ENCODE data around the gene IL2RA. TPM values are rescaled to one million over a fixed set of nuclear protein-coding genes. Genes with fewer than 3 reads are reported as not detected.

IL2RA gene
- total and polyA plus RNA-seq, 9 of the 15 experiments (the other 6 are each of a cell fraction or from before 2014, with no cell fraction given) = 0.95 TPM; not detected in 8

DNA sequence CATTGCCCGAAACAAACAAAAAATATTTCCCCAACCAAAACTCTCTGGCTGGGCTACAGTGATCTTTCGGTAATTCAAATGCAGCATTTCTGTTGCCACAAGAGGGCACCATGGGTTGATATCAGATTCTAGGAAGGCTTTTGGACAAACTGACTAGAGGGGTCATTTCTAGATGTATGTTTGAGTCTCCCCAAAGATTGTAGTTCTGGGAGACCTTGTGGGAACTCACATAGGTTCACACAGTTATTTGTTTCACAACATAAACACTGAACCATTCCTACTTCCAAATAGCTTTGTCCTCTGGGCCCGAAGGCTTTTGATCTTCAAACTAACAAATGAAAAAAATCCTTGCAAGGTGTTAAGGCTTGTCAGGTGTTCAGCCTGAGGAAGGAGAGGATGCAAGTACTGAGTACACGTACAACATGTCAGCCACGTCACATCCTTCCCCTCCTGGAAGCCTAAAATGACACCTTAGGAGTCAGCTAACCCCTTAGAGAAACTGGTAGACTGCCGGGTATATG, 47.9 kb downstream of the IL2RA start (continued):
- no peak for TF ChIP-seq ZNF124 (CRISPR knock-in tag; IDR thresholded peaks at IDR 0.05)
- TF ChIP-seq SMC3 (conservative IDR thresholded peaks at IDR 0.05; ENCODE audit: insufficient read depth, low read depth, low read length) = peak; percentile 49
- TF ChIP-seq, protein P1, sequence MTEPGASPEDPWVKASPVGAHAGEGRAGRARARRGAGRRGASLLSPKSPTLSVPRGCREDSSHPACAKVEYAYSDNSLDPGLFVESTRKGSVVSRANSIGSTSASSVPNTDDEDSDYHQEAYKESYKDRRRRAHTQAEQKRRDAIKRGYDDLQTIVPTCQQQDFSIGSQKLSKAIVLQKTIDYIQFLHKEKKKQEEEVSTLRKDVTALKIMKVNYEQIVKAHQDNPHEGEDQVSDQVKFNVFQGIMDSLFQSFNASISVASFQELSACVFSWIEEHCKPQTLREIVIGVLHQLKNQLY (CRISPR knock-in tag; conservative IDR thresholded peaks at IDR 0.05) = no peak
- TF ChIP-seq HMG20B (CRISPR knock-in tag; IDR thresholded peaks at IDR 0.05) = no peak
- no peak for TF ChIP-seq SRSF9 (IDR thresholded peaks at IDR 0.05; ENCODE audit: borderline replicate concordance, low read depth, low read length)
- TF ChIP-seq, protein P2, sequence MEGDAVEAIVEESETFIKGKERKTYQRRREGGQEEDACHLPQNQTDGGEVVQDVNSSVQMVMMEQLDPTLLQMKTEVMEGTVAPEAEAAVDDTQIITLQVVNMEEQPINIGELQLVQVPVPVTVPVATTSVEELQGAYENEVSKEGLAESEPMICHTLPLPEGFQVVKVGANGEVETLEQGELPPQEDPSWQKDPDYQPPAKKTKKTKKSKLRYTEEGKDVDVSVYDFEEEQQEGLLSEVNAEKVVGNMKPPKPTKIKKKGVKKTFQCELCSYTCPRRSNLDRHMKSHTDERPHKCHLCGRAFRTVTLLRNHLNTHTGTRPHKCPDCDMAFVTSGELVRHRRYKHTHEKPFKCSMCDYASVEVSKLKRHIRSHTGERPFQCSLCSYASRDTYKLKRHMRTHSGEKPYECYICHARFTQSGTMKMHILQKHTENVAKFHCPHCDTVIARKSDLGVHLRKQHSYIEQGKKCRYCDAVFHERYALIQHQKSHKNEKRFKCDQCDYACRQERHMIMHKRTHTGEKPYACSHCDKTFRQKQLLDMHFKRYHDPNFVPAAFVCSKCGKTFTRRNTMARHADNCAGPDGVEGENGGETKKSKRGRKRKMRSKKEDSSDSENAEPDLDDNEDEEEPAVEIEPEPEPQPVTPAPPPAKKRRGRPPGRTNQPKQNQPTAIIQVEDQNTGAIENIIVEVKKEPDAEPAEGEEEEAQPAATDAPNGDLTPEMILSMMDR (IDR thresholded peaks at IDR 0.05 in 2 of 3, conservative IDR thresholded peaks at IDR 0.05 in 1 of 3; ENCODE audit: insufficient read depth in 2 of 3, low read depth in 1 of 3, low read length in 3 of 3) = peak; percentile 74 to 79 (median 78)
- TF ChIP-seq ZBTB8A (IDR thresholded peaks at IDR 0.05; ENCODE audit: partially characterized antibody) = no peak
- no peak for TF ChIP-seq HNRNPUL1 (IDR thresholded peaks at IDR 0.05; ENCODE audit: low read length)
